Esophagus (tissue), 2 donors: ENCODE data around the gene NR1H2. TPM values are rescaled to one million over a fixed set of nuclear protein-coding genes. Genes with fewer than 3 reads are reported as not detected.
"Not testable (repeated sequence)": the region's sequence is repeated elsewhere in the genome, so short reads cannot be mapped to it uniquely, and the experiment has no call there.

Source experiments
- H3K27ac ChIP-seq, 2 donors: one replicate each; pipeline ENCODE4 v1.5.1; 2013; ENCODE audit warnings: low read depth in 2 of 2, mild to moderate bottlenecking in 2 of 2, inconsistent platforms in 1 of 2, low read length in 1 of 2, moderate library complexity in 1 of 2
- H3K27me3 ChIP-seq, 2 donors: one replicate each; pipeline ENCODE4 v1.6.1; 2013; ENCODE audit warnings: low read length in 2 of 2, control low read depth in 1 of 2, mild to moderate bottlenecking in 1 of 2; ENCODE audit not compliant: insufficient read depth in 2 of 2, control insufficient read depth in 1 of 2
- H3K36me3 ChIP-seq, 2 donors: one replicate each; pipeline ENCODE4 v1.6.1; 2013; ENCODE audit warnings: low read length in 1 of 2; ENCODE audit not compliant: control insufficient read depth in 2 of 2, insufficient read depth in 2 of 2
- H3K4me1 ChIP-seq, 2 donors: one replicate each; pipeline ENCODE4 v1.6.1; 2013; ENCODE audit warnings: low read length in 1 of 2; ENCODE audit not compliant: control insufficient read depth in 2 of 2, insufficient read depth in 2 of 2
- H3K4me3 ChIP-seq, 2 donors: one replicate each; pipeline ENCODE4 v1.5.1; 2013; ENCODE audit warnings: low read length in 2 of 2, mild to moderate bottlenecking in 2 of 2, low read depth in 1 of 2, moderate library complexity in 1 of 2
- H3K9me3 ChIP-seq, 2 donors: one replicate each; pipeline ENCODE4 v1.6.1; 2013; ENCODE audit warnings: mild to moderate bottlenecking in 2 of 2, low read depth in 1 of 2, low read length in 1 of 2, moderate library complexity in 1 of 2; ENCODE audit not compliant: control insufficient read depth in 2 of 2, insufficient read depth in 1 of 2
- WGBS, 2 donors: extraction: QIAGEN DNeasy Blood & Tissue Kit; methylation state at CpG; one replicate each; pipeline ENCODE4 v1.1.7; 2013; 5-methylcytosine and 5-hydroxymethylcytosine counted together
- polyA plus RNA-seq, 2 donors: library from polyadenylated mRNA; stranded (reverse); fragments of 200-250 nt; gene quantifications; one replicate each; pipeline ENCODE4 v1.2.3, GENCODE V29; 2013
- donor health status: healthy with polysubstance abuse.
- donor health status: Bipolar disorder and iron deficiency.

Gene NR1H2
- polyA plus RNA-seq, 2 donors: 50.3 to 55.0 TPM

DNA sequence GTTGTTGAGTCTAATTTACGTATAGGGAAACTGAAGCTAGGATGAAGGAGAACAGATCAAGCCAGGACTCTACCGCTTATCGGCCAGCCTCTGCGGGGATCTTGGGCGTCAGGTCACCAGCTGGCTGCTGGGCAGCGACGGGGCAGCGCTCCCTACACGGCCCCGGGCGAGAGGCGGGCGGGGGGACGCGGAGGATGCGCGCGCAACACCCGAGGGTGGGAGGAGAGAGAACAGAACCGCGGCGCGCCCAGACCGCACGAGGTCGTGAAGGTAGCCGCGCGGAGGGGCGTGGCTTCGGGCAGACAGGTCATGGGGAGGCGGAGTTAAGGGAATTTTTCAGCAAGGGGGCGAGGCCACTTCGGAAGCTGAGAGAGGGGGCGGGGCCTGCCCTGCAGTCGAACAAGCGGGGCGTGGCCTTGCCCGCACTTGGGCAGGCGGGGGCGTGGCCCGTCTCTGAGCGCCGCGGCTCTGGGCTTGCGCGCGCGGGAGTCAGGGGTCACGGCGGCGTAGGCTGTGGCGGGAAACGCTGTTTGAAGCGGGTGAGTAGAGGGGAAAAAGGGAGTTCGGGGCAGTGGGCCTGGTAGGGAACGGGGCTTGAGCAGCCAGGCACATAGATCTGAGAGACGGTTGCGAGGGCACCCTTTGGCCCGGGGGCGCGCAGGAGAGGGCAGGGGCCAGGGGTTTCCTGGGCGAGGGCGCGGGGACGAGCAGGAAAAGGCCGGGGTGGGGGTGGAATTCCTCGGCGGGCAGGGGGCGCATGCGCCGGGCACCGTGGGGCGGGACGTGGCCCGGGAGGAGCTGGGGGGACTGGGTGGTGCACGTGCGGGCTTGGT, 7.8 kb downstream of the NR1H2 start, which contains the start of gene POLD1:
TSS of gene POLD1 (plus strand) at position 496 of the 833 bp plus-strand sequence. CDS start 14,505 bp downstream, outside the sequence.
- no peaks in the 10 kb centered on the region for H3K4me1 ChIP-seq
- peak within 1 kb of the TSS; percentile 84 to 93 for H3K27ac ChIP-seq
- H3K36me3 ChIP-seq: peaks cover 12 to 38% of the 10 kb centered on the region in 2 donors
- H3K4me3 ChIP-seq: peak within 1 kb of the TSS; percentile 60 to 66
- 1% methylated on average over 72 to 78 of the region's 78 CpGs for WGBS, 2 donors
- no peaks in the 10 kb centered on the region for H3K27me3 ChIP-seq
- no peaks in the 10 kb centered on the region for H3K9me3 ChIP-seq

DNA sequence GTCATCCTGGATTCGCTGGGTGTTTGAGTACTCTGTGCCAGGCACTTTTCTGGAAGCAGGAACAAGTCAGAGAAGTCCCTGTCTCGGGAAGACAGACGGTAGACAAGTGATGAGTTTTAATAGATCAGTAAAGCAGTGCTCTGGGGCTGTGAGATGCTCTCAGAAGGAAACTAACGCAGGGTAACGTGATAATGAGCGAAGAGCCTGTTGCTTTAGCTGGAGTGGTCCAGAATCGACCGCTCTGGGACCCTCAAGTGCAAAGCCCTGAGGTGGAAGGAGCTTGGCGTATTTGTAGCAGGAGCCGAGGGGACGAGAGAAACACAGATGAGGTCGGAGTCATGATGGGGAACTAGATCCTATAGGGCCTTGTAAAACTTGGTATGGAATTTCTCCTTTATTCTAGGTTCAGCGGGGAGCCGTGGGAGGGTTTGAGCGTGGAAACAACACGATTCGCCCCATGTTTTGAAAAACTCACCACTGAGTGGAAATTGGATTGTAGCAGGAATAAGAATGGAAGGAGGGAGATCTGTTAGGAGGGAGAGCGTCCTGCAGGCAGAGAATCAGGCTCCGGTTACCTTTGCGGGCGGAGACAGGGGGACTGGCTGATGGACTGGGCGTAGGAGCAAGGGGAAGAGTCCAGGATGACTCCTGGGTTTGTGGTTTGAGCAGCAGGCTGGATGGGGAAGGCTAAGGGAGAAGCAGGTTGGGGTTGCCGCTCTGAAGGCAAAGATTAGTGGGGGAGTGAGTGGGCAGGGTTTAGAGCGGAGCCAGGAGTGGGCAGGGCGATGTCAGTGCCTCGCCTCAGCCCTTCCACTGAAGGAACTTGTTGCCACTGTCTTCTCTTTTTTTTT, 8.7 kb downstream of the NR1H2 start:
- Histone ChIP-seq H3K36me3 (peaks cover 7 to 31% of the 10 kb centered on the region in 2 donors), H3K27ac (peak overlapping the region; percentile 56 to 85), H3K4me1 (no peaks in the 10 kb centered on the region), H3K4me3 (peak overlapping the region; percentile 60 to 66), H3K9me3 (no peaks in the 10 kb centered on the region), H3K27me3 (no peaks in the 10 kb centered on the region)
- 10 to 14% methylated on average over 26 of the region's 26 CpGs for WGBS, 2 donors

DNA sequence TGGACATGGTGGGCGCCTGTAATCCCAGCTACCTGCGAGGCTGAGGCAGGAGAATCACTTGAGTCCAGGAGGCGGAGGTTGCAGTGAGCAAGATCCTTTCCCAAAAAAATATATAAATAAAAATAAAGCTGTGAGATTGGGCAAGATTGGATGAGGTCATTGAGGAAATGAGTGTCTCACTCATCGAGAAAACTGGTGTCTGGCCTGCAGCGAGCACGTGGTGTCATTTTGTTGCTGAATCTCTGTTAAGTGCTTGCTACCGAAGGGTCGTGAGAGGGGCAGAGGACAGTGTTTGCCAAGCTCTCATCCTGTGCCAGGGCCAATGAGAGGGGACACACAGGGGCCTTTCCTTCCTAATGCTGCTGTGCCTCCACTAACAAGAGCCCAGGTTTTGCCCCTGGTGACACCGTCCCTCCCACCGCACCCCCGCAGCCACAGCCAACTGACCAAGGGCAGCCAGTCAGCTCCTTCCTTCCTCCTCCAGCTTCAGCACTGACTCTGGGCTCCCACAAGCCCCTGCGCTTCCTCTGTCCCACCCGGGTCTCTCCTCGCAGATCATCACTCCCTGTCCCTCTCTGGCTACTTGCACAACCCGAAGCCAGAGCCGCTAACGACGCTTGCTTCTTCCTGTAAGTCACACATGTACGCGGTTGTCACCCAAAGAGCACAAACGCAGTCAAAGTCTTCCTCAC, 11.1 kb downstream of the NR1H2 start:
- WGBS, 2 donors: 87 to 90% methylated on average over 21 of the region's 21 CpGs
- Histone ChIP-seq H3K4me3 (no peak overlapping the region), H3K36me3 (peaks cover 0 to 9% of the 10 kb centered on the region in 2 donors), H3K27me3 (no peaks in the 10 kb centered on the region), H3K9me3 (no peaks in the 10 kb centered on the region), H3K4me1 (no peaks in the 10 kb centered on the region), H3K27ac (no peak overlapping the region)

DNA sequence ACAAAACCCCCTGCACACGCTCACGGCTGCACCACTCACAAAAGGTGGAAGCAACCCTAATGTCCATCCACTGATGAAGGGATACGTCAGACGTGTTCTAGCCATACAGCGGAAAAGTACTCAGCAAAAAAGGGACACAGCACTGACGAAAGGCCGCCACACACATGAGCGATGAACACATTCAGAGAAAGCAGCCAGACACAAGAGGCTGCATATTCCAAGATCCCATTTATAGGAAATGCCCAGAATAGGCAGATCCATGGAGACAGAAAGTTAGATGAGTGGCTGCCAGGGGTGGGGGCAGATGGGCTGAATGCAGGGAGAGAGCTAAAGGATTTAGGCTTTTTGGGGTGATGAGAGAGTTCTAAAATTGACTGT, 11.6 kb downstream of the NR1H2 start:
- WGBS, 2 donors: 94 to 97% methylated on average over 8 of the region's 8 CpGs
- Histone ChIP-seq H3K27me3 (no peaks in the 10 kb centered on the region), H3K27ac (no peak overlapping the region)

DNA sequence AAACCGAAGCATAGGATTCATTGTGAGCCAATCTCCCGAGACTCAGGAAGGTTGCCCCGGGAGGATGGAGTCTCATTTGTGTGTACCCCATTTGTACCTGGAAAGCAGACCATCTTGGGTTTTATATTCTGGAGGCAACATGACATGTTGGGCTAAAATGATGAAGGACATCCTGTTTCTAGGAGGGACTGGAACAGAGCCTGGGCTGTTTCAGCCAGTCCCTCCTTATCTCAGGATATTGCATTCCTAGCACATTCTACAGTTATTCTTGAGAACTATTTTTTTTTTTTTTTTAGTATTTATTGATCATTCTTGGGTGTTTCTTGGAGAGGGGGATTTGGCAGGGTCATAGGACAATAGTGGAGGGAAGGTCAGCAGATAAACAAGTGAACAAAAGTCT, 14.0 kb downstream of the NR1H2 start:
- H3K4me3 ChIP-seq: not testable (repeated sequence)
- 92 to 93% methylated on average over 3 of the region's 3 CpGs for WGBS, 2 donors

More for the DNA sequence above, 11.6 kb downstream of the NR1H2 start:
- Histone ChIP-seq H3K9me3 (no peaks in the 10 kb centered on the region), H3K36me3 (peaks cover 0 to 6% of the 10 kb centered on the region in 2 donors), H3K4me1 (no peaks in the 10 kb centered on the region), H3K4me3 (no peak overlapping the region)

DNA sequence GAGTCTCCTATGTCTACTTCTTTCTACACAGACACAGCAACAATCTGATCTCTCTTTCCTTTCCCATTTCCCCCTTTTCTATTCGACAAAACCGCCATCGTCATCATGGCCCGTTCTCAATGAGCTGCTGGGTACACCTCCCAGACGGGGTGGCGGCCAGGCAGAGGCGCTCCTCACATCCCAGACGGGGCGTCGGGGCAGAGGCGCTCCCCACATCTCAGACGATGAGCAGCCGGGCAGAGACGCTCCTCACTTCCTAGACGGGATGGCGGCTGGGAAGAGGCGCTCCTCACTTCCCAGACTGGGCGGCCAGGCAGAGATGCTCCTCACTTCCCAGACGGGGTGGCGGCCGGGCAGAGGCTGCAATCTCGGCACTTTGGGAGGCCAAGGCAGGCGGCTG, 14.7 kb downstream of the NR1H2 start:
- H3K9me3 ChIP-seq, H3K27me3 ChIP-seq, H3K27ac ChIP-seq, H3K36me3 ChIP-seq, H3K4me1 ChIP-seq, H3K4me3 ChIP-seq: not testable (repeated sequence)
- 98 to 99% methylated on average over 18 to 22 of the region's 23 CpGs for WGBS, 2 donors

More for the DNA sequence above, 14.0 kb downstream of the NR1H2 start:
- H3K27ac ChIP-seq, H3K36me3 ChIP-seq, H3K9me3 ChIP-seq, H3K27me3 ChIP-seq, H3K4me1 ChIP-seq: not testable (repeated sequence)

DNA sequence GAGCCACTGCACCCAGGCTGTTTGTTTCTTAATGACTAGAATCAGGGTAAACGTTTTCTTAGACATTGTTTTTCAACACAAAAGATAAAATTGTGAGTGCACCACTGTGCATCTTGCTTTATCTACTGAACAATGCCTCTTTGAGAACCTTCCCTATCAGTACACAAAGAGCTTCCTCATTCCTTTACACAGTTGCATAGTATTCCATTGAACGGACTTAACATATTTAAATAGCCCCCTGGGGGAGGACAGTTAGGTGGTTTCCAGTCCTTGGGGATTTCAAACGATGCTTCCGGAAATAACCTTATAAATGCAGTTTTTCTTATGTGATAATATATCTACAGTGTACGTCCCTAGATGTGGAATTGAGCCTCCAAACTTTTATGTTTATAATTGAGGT, 16.5 kb downstream of the NR1H2 start:
- H3K27me3 ChIP-seq: no peaks in the 10 kb centered on the region
- no peak overlapping the region for H3K27ac ChIP-seq
- WGBS, 2 donors: 93 to 96% methylated on average over 5 of the region's 5 CpGs
- peaks cover 0 to 5% of the 10 kb centered on the region in 2 donors for H3K36me3 ChIP-seq
- no peaks in the 10 kb centered on the region for H3K9me3 ChIP-seq
- no peaks in the 10 kb centered on the region for H3K4me1 ChIP-seq
- H3K4me3 ChIP-seq: no peak overlapping the region

DNA sequence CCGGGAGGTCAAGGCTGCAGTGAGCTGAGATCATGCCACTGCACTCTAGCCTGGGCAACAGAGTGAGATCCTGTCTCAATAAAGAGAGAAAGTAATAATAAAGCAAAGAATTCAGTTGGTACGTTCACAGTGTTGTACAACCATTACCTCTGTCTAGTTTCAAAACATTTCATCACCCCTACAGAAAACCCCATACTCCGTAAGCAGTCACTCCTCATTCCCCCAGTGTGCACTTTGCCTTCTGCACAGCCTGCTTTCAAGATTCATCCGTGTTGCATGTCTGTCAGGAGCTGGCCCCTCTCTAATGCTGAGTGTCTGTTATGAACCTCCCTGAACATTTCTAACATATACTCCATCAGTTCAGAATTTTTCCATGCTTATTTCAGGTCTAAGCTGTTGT, 17.3 kb downstream of the NR1H2 start:
- H3K27me3 ChIP-seq: no peaks in the 10 kb centered on the region
- peaks cover 0 to 3% of the 10 kb centered on the region in 2 donors for H3K36me3 ChIP-seq
- 91 to 93% methylated on average over 4 of the region's 4 CpGs for WGBS, 2 donors
- no peak overlapping the region for H3K27ac ChIP-seq
- H3K9me3 ChIP-seq: no peaks in the 10 kb centered on the region
- no peaks in the 10 kb centered on the region for H3K4me1 ChIP-seq
- no peak overlapping the region for H3K4me3 ChIP-seq

DNA sequence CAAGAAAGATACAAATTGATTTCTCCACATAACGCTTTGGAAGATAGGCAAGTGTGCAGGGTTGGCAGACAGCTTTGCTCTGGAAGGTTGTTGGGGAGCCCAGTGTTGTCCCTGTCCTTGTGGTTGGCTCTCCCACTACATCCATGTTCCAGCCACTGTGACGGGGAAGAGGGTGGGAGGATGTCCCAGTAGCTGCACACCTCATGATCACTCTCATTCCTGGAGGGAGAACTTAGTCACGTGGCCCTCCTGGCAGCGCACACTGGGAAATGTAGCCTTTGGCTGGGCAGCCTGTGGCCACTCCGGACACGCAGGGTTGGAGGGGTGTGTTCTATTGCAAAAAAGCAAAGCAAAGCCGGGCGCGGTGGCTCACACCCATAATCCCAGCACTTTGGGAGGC, 17.8 kb downstream of the NR1H2 start:
- peaks cover 0 to 5% of the 10 kb centered on the region in 2 donors for H3K36me3 ChIP-seq
- no peak overlapping the region for H3K4me3 ChIP-seq
- no peaks in the 10 kb centered on the region for H3K27me3 ChIP-seq
- H3K27ac ChIP-seq: no peak overlapping the region
- WGBS, 2 donors: 85 to 92% methylated on average over 9 of the region's 9 CpGs
- no peaks in the 10 kb centered on the region for H3K9me3 ChIP-seq
- no peaks in the 10 kb centered on the region for H3K4me1 ChIP-seq
